NOMO-1 (cell line): Measurements from ENCODE around the gene RPS6KA2.
A peak's percentile ranks its signal among the peaks of the same experiment; 100 is the strongest.

Experiments used
- DNase-seq, 2 experiments: peaks; one replicate each; lab custom pipeline; 2025; ENCODE audit not compliant: unreplicated experiment in 2 of 2; lab: John Stamatoyannopoulos, UW

RPS6KA2 gene

GRCh38 chr6:166473886-166474571, 153.0 kb downstream of the RPS6KA2 start:
- DNase-seq, result no peak

- no peak for DNase-seq
Measured at GRCh38 chr6:166472636-166473035, 154.4 kb downstream of the RPS6KA2 start.

GRCh38 chr6:166471797-166472260, 155.2 kb downstream of the RPS6KA2 start:
- DNase-seq, result no peak

DNA sequence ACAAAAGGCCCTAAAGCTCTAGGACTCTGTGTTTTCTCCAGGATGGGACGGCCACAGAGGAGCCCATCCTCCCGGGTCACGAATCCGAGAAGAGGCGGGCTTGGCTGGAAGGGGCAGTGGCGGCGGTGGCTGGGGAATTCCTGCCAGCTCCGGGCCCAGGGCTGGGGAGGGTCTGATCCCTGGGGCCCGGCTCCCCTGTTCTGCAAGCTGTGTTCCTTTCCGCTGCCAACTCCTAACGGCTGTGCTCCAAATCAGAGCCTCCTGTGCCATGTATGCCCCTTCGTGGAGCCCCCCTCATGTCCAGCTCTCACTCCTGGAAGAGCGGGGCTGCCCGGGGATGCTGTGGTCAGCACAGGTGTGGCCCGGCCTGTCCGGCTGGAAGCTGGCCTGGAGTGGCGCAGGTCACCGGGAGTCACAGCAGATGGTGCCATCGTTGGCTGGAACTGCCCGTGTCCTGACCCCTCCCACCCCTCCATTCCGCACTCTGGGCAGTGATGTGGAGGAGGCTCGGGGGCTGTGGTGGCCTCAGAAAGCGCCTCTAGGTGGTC, 156.1 kb downstream of the RPS6KA2 start:
- no peak for DNase-seq

- no peak for DNase-seq
Measured at GRCh38 chr6:166470029-166470862, 156.8 kb downstream of the RPS6KA2 start.

DNA sequence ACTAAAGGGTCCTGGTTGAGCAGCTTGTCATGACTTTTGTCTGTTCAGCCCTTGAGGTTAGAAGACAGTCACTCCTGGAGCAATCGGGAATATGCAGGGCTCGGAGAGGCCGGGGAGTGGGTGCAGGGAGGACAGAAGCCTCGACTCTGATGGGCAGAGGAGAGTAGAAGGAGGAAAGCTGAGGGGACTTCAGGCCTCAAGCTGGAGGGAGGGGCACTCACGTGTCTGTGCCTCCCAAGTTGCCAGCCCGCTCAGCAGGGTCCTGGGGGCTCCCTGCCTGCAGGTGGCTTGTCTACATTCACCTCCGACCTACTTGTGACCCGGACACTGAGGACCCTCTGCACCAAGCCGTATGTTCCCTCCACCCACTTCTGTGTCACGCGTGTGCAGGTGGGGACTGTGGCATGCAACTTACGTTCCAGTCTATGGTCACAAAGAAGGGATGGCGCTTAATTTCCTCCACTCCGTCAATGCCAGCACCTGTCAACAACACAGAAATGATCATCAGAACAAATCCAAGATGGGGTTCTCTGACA, 157.6 kb downstream of the RPS6KA2 start:
- DNase-seq, result no peak

DNA sequence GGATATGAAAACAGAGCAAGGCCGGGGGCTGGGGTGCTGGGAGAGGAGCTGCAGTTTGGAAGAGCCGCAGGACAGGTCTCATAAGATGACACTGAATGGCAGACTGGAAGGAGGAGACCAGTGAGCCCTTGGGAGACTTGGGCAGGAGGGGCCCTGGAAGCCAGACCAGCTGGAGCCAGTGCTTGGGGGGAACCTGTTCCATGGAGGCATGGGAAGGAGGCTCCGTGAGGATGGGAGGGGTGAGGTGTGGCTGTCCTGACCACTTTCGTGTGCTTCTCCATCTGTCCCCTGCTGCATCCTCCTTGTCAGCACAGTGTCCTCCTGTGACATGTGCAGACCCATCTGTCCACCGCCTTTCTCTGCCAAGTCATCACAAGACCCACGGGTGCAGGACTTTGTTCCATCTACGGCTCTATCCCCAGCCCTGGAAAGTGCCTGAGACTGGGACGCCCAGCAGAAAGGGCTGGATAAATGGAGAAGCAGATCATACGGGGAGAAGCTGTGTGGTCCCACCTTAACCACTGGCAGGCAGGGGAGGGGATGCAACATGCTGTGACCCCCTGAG, 159.5 kb downstream of the RPS6KA2 start:
- DNase-seq, result no peak

- DNase-seq, result no peak
Measured at GRCh38 chr6:166466178-166467122, 160.6 kb downstream of the RPS6KA2 start.

DNA sequence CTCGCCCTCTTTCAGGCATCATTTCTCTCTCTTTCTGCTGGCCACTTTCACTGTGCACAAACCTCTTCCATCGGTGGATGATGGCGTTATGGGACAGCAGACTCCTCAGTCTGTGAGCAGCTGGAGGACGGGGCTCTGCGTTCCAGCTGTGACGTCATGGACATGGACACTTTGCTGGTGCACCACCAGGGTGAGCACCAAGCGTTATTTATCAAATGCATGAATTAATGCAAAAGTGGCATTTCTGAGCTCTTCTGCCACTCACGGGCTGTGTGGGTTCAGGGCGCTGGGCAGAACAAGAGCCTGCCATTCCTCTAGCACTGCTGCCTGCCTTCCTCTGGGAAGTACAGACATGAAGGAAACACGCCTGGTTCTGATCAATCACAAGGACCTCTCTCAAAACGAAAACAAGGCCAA, 161.4 kb downstream of the RPS6KA2 start:
- no peak for DNase-seq

DNA sequence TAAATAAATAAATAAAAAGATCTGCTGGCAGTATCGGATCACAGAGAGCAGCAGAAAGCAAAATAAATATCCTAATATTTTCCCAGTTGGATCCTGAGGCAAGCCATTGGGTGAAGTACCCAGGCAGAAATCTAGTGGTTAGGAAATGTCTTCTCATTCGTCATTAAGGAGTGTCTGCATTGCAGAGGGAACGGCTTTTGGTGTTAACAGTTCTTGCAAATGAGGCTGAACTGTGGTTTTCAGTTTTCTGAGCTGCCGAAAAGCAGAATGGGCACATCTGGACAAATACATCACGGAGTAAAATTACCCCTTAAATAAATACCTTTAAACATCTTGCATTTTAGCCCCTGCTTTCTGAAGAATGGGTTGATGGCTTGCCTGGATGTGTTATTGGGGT, 162.1 kb downstream of the RPS6KA2 start:
- DNase-seq, result no peak

DNA sequence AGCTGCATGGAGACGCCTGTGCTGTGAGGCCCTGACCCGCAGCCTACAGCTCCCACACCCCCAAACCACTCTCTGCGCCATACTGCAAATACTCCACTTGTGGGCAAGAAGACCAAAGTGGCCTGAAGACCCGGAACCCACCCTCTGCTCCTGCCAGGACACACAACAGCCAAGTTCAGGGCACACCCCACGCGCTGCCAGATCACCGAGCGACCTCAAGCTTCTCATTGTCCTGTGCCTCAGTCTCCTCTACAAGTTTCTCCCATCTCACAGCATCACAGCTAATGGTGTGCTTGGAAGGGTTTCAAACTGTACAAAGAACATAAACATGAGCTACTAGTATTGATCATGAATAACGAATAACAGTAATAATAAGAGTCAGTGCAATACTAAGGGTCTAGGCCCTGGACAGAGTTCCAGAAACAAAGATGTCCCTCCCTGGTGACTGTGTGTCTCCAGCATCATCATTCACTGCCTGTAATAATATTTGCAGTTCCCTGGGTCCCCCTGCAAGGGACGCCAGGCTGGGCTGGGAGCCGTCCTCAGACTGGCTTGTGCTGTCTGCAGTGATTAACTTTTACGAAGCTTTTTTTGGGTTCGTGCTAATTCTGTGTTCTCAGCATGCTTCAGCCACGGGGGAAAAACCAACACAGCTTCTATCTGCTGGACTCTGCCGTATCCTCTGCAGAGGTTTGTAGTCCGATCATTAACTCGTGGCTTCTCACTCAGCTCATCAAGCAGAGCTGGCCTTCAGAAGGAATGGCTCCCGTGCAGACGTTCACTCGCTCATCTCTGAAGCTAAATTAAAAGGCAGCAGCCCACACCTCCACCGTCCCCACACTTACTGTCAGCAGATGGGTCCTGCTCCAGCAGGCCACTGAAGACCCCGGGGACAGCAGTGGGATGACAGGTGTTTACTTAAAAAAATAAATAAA, 162.7 kb downstream of the RPS6KA2 start:
- DNase-seq, result no peak

- DNase-seq, result peak; percentile 36 to 59
Measured at GRCh38 chr6:166463359-166464067, 163.5 kb downstream of the RPS6KA2 start.

DNA sequence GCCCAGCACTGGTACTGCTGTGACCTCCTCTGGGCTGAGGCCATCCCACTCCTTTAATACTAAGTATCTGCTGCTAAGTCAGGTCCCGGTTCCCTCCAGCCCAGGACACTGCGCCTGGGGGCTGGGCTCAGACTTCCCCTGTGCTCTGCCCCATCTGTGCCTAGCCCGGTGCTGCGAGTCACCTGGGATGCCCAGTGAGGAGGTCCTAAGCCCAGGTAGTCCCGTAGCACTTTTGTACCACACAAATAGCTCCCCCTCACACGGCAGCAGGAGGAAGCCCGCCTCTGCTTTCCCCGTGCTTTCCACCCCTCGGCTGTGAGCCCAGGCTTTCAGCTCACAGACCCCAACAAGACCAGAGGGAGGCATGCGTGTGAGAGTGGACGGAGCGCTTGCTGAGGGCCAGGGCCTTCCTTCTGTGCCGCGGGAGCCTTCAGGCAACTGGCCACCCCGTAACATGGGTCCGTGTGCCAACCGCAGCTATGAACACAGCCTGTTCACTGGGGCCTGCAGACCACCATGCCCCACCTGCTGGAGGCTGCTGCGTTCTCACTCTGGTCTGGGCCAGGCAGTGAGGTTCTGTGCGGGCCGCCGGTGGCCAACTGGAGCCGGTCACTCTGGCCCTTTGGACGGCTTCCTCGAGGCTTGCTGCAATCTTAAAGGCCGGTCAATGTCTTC, 164.5 kb downstream of the RPS6KA2 start:
- DNase-seq, result no peak

DNA sequence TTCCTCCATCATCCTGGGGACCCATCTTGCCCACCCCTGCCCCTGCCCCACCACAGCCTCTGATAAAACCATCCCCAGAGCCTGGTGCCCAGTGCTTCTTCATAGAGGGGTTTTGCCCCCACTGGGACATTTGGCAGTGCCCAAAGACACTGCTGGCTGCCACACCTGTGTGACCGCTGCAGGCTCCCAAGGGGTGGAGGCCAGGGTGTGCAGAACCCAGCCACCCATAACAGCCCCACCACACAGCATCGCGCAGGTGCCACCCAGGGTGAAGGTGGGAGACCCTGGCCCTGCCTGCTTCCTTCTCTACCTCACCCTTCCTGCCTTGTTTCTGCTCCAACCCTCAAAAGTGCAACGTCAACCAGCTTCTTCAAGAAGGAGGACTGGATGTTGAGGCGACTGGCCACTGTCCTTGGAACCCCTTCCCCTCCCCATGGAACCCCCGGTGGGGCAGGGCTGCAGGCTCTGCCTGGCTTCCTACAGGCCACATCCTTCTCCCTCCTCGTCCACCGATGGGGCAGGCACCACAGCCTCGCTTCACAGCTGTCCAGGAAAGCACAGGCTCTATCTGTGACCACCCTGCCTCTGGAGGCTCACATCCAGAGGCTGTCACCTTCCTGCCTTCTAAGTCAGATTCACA, 165.1 kb downstream of the RPS6KA2 start:
- DNase-seq, result no peak

DNA sequence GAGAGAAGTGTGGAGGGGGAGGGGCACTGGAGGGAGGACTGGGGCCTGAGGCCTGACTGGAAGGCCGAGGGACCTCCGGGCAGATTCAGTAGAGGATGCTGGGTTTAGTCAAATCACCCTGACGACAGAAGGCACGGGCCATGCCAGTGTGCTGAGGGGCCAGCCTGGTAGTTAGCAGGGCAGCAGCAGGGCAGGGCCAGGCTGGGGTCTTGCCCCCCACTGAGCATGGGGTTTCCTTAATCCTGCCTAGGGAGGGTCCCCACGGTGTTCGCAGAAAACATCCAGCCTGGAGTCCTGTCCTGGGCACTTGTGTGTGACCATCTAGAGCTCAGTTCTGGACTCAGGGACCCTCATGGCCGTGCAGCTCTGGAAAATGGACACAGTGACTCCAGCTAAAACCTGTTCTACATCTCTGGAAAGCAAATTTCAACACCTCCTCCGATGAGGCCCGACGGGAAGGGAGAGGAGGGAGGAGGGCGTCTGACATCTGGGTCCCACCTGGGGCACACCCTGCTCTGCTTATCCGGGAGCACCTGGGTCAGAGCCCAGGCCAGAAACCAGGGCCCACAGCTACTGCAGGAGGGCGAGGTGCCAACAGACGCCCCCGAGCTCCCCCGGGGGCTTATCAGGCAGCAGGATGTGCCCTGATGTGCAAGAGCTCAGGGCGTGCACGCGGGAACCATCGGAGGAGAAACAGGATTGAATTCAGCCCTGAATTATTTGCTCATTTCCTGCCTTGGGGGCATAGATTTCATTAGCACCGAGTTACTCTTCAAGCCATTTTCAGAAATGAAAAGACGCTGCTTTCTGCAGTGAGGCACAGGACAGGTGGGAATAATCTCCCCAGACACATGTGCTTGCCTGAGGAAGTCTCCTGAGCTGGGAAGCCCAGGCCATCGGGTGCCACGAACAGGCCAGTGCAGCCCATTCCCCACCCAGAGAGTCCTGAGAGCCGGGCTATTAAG, 166.3 kb downstream of the RPS6KA2 start:
- DNase-seq, result no peak

GRCh38 chr6:166459906-166460305, 167.1 kb downstream of the RPS6KA2 start:
- no peak for DNase-seq
